Caco-2 (cell line): ENCODE data around the gene PI4KA. TPM values are rescaled to one million over a fixed set of nuclear protein-coding genes. Genes with fewer than 3 reads are reported as not detected.

ENCODE experiments used
- BruUV-seq: library from RNA; stranded (reverse); fragments of 400-500 nt; replicated peaks from 2 replicates; lab custom pipeline; 2021; lab: Mats Ljungman, UMichigan
- CTCF ChIA-PET: fragments of 300-600 bp; sonication (Branson Sonifier 250); formaldehyde crosslinking; loops from one replicate; lab custom pipeline; 2022; ENCODE audit warnings: antibody characterized with exemption; lab: Charles Lee
- POLR2A ChIA-PET: fragments of 300-600 bp; sonication (Branson Sonifier 250); formaldehyde crosslinking; loops from one replicate; lab custom pipeline; 2022; ENCODE audit warnings: antibody characterized with exemption; lab: Charles Lee
- DNase-seq, 2 experiments: peaks; one replicate each; pipeline versions ENCODE4 v3.0.0 to v3.0.0-alpha.2; 2020 to 2022
- H3K27me3 ChIP-seq: replicated peaks from 2 replicates; pipeline ENCODE4 v1.6.0; 2011; ENCODE audit warnings: low read length; ENCODE audit not compliant: control insufficient read depth, insufficient read depth
- H3K36me3 ChIP-seq: 2 replicates; pipeline ENCODE4 v1.5.1; 2011; ENCODE audit warnings: low read length; ENCODE audit not compliant: control insufficient read depth, insufficient read depth
- H3K4me1 ChIP-seq: fragments of 250-450 bp; sonication (Bioruptor Pico); 2 replicates; pipeline ENCODE4 v1.5.1; 2020; ENCODE audit warnings: mild to moderate bottlenecking
- H3K4me3 ChIP-seq: 2 replicates; pipeline ENCODE4 v1.5.1; 2011; ENCODE audit warnings: low read depth, mild to moderate bottlenecking, control low read depth, low read length
- H3K9me3 ChIP-seq: fragments of 250-450 bp; sonication (Bioruptor Pico); 2 replicates; pipeline ENCODE4 v1.5.1; 2020; ENCODE audit warnings: mild to moderate bottlenecking, moderate library complexity
- H3K27ac Mint-ChIP-seq: one replicate; pipeline ENCODE4 v1.8.0; 2022; ENCODE audit warnings: mixed read lengths; ENCODE audit not compliant: unreplicated experiment
- H3K27me3 Mint-ChIP-seq: one replicate; pipeline ENCODE4 v1.8.0; 2022; ENCODE audit warnings: mixed read lengths; ENCODE audit not compliant: insufficient read depth, unreplicated experiment
- H3K36me3 Mint-ChIP-seq: one replicate; pipeline ENCODE4 v1.8.0; 2022; ENCODE audit warnings: mild to moderate bottlenecking, mixed read lengths; ENCODE audit not compliant: insufficient read depth, unreplicated experiment
- H3K4me1 Mint-ChIP-seq: one replicate; pipeline ENCODE4 v1.8.0; 2022; ENCODE audit warnings: low read depth, mixed read lengths; ENCODE audit not compliant: unreplicated experiment
- H3K4me3 Mint-ChIP-seq: one replicate; pipeline ENCODE4 v1.8.0; 2022; ENCODE audit warnings: mild to moderate bottlenecking, moderate library complexity, mixed read lengths; ENCODE audit not compliant: unreplicated experiment
- H3K9me3 Mint-ChIP-seq: one replicate; pipeline ENCODE4 v1.8.0; 2022; ENCODE audit warnings: mixed read lengths; ENCODE audit not compliant: unreplicated experiment
- intact Hi-C: fragments of 100-400 bp; cut with micrococcal nuclease; formaldehyde crosslinking; loops from one replicate; pipeline ENCODE4 v1.10.0; 2022; ENCODE audit not compliant: unreplicated experiment
- total RNA-seq: library from RNA; stranded (reverse); gene quantifications from 2 replicates; pipeline ENCODE4 v1.2.3, GENCODE V29; 2022
- TF ChIP-seq, protein P1 (sequence below), 2 experiments: fragments of 200-600 bp in 1 of 2; IDR thresholded peaks; 1 replicate in 1 of 2; 2 replicates in 1 of 2; pipeline versions ENCODE4 v1.5.1 to v1.8.0; 2011 to 2022; ENCODE audit warnings: antibody characterized with exemption in 1 of 2, control low read depth in 1 of 2, inconsistent platforms in 1 of 2, low read depth in 1 of 2, low read length in 1 of 2, mild to moderate bottlenecking in 1 of 2, moderate library complexity in 1 of 2; ENCODE audit not compliant: insufficient read depth in 1 of 2, severe bottlenecking in 1 of 2, unreplicated experiment in 1 of 2

The PI4KA gene
- total RNA-seq, 1 experiment from 2014 or later, result 66.9 TPM

DNA sequence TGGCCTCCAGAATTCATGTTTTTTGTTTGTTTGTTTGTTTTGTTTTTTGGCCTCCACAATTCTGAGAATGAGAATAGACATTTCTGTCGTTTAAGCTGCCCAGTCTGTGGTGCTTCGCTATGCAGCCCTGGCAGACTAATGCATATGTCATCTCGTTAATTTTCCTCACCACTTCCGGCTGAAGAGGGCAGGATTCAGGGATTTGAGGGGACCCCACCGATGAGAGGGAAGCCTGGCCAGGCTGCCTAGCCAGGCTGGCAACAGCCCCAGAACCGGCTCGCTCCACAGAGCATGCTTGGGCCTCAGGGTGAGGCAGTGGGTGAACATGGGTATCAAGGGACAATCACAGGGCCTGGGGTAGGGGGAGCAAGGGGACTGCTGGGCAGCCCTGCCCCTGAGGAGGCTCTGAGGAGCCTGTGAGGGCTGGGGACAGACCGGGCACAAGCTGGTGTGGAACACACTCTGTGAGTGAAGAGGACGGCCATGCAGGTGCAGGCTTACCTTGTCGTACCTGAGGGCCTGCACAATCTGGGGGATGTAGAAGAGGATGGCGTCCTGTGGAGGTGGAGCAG lies 132.5 kb downstream of the PI4KA start:
- Histone ChIP-seq H3K36me3 (peaks cover 2% of the 10 kb centered on the region; the same call in 1 of the 2 replicates), H3K4me1 (no peaks in the 10 kb centered on the region), H3K4me3 (no peak overlapping the region), H3K27me3 (no peaks in the 10 kb centered on the region), H3K9me3 (no peaks in the 10 kb centered on the region)
- Mint-ChIP-seq H3K27me3 (no peaks in the 10 kb centered on the region), H3K4me3 (no peak overlapping the region), H3K27ac (no peak overlapping the region), H3K36me3 (peaks cover 16% of the 10 kb centered on the region), H3K4me1 (no peaks in the 10 kb centered on the region), H3K9me3 (no peaks in the 10 kb centered on the region)
- ChIA-PET POLR2A (no interaction called here), CTCF (no interaction called here)
- DNase-seq, result no peak
- intact Hi-C loops, result no loop called here
- TF ChIP-seq, protein P1, sequence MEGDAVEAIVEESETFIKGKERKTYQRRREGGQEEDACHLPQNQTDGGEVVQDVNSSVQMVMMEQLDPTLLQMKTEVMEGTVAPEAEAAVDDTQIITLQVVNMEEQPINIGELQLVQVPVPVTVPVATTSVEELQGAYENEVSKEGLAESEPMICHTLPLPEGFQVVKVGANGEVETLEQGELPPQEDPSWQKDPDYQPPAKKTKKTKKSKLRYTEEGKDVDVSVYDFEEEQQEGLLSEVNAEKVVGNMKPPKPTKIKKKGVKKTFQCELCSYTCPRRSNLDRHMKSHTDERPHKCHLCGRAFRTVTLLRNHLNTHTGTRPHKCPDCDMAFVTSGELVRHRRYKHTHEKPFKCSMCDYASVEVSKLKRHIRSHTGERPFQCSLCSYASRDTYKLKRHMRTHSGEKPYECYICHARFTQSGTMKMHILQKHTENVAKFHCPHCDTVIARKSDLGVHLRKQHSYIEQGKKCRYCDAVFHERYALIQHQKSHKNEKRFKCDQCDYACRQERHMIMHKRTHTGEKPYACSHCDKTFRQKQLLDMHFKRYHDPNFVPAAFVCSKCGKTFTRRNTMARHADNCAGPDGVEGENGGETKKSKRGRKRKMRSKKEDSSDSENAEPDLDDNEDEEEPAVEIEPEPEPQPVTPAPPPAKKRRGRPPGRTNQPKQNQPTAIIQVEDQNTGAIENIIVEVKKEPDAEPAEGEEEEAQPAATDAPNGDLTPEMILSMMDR (IDR thresholded peaks at IDR 0.05; ENCODE audit: insufficient read depth in 1 of 2, low read depth in 1 of 2, low read length in 1 of 2, severe bottlenecking in 1 of 2, unreplicated experiment in 1 of 2), result no peak
- BruUV-seq, result no TSS peak

DNA sequence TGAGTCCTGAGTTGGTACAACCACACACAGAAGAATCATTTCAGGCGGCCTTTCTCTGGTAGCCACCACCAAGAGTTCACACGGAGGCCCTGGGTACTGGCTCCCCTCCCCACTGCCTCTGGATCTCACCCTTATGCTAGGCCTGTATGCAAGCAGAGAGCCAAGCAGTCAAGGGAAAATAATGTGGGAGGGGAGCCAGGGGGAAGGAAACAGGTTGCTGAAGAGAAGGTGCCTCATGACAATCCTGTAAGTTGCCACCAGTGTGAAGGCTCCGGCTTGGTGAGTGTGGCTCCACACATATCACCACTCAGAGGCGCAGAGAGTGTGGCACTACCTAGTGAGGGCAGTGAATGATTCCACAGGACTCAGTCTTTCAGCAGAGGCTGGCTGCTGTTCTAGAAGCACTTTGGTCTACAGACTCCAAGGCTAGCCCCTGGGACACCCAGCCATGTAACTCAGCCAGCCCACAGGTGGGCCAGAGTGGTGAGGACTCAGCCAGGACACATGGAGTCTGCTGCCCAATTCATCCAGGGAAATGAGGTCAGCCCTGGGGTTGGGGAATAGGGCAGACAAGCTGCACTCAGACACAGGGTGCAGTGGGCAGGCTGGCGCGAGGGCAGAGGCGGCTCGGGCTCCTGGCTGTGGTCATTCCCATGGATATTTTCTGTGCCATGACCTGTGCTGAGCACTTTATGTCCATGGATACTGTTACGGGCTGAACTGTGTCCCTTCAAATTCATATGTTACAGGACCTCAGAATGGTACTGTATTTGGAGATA lies 133.7 kb downstream of the PI4KA start:
- intact Hi-C loops, result no loop called here
- no TSS peak for BruUV-seq
- ChIA-PET CTCF (no interaction called here), POLR2A (no interaction called here)
- Histone ChIP-seq H3K36me3 (peaks cover 2% of the 10 kb centered on the region; the same call in 1 of the 2 replicates), H3K9me3 (no peaks in the 10 kb centered on the region), H3K27me3 (no peaks in the 10 kb centered on the region), H3K4me1 (no peaks in the 10 kb centered on the region), H3K4me3 (no peak overlapping the region)
- TF ChIP-seq, protein P1 (IDR thresholded peaks at IDR 0.05; ENCODE audit: insufficient read depth in 1 of 2, low read depth in 1 of 2, low read length in 1 of 2, severe bottlenecking in 1 of 2, unreplicated experiment in 1 of 2), result no peak
- Mint-ChIP-seq H3K4me1 (no peaks in the 10 kb centered on the region), H3K36me3 (peaks cover 16% of the 10 kb centered on the region), H3K4me3 (no peak overlapping the region), H3K27me3 (no peaks in the 10 kb centered on the region), H3K9me3 (no peaks in the 10 kb centered on the region), H3K27ac (no peak overlapping the region)
- no peak for DNase-seq

DNA sequence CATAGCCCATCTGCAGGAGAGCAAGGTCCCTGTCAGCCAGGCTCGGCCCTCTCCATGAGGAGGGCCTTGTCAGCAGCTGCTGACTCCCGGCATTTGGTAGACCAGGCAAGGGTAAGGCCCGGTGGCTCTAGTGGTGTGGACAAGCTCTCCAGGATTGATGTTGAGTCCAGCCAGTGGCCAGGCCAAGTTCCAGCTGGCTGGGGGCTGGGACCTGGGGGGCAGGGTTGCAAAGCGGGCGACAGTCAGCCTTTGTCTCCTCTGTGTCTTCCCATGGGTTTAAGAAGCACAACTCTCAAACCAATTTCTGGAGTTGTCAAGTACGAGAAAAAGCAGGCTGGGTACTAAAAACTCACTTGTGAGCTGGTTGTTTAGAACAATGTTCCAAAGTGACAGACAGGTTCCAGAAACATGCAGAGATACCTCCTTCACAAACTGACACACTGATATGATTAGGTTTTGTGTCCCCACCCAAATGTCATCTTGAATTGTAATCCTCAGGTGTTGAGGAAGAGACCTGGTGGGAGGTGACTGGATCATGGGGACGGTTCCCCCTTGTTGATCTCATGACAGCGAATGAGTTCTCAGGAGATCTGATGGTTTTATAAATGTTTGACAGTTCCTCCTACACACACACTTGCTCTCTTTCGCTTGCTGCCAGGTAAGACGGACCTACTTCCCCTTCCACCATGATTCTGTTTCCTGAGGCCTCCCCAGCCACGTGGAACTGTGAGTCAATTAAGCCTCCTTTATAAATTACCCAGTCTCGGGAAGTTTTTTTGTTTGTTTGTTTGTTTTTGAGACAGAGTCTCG lies 137.0 kb downstream of the PI4KA start:
- no peak overlapping the region for H3K27ac Mint-ChIP-seq
- TF ChIP-seq, protein P1 (IDR thresholded peaks at IDR 0.05; ENCODE audit: insufficient read depth in 1 of 2, low read depth in 1 of 2, low read length in 1 of 2, severe bottlenecking in 1 of 2, unreplicated experiment in 1 of 2), result no peak
- CTCF ChIA-PET, result no interaction called here
- Histone ChIP-seq H3K4me3 (no peak overlapping the region), H3K4me1 (no peaks in the 10 kb centered on the region), H3K27me3 (no peaks in the 10 kb centered on the region), H3K9me3 (no peaks in the 10 kb centered on the region), H3K36me3 (no peaks in the 10 kb centered on the region)
- POLR2A ChIA-PET, result no interaction called here
- intact Hi-C loops, result no loop called here
- H3K9me3 Mint-ChIP-seq, result no peaks in the 10 kb centered on the region
- H3K36me3 Mint-ChIP-seq, result peaks cover 10% of the 10 kb centered on the region
- H3K27me3 Mint-ChIP-seq, result no peaks in the 10 kb centered on the region
- no TSS peak for BruUV-seq
- no peaks in the 10 kb centered on the region for H3K4me1 Mint-ChIP-seq
- H3K4me3 Mint-ChIP-seq, result no peak overlapping the region
- DNase-seq, result no peak
